Measurements from ENCODE around the gene CBLL1.

Gene CBLL1

GRCh38 chr7:107743567-107744344, at the start of gene CBLL1:
Gene CBLL1 (plus strand): TSS chr7:107744142. CDS start chr7:107744164, 22 bp downstream.
- DNase-seq (ENCODE audit: low read depth in 2 of 2), result peak; percentile 95 to 96

GRCh38 chr7:107694386-107694785, 49.6 kb upstream of the CBLL1 start:
- no peak for DNase-seq (ENCODE audit: low read depth in 2 of 2)

- no peak for DNase-seq (ENCODE audit: low read depth in 2 of 2)
Measured at GRCh38 chr7:107696330-107696946, 47.5 kb upstream of the CBLL1 start.

GRCh38 chr7:107697321-107698049, 46.5 kb upstream of the CBLL1 start:
- no peak for DNase-seq (ENCODE audit: low read depth in 2 of 2)

- no peak for DNase-seq (ENCODE audit: low read depth in 2 of 2)
Measured at GRCh38 chr7:107700570-107700969, 43.4 kb upstream of the CBLL1 start.

GRCh38 chr7:107701191-107701590, 42.8 kb upstream of the CBLL1 start:
- no peak for DNase-seq (ENCODE audit: low read depth in 2 of 2)

GRCh38 chr7:107703219-107703618, 40.7 kb upstream of the CBLL1 start:
- DNase-seq (ENCODE audit: low read depth in 2 of 2), result no peak

GRCh38 chr7:107703872-107704271, 40.1 kb upstream of the CBLL1 start:
- no peak for DNase-seq (ENCODE audit: low read depth in 2 of 2)

- no peak for DNase-seq (ENCODE audit: low read depth in 2 of 2)
Measured at GRCh38 chr7:107708956-107709355, 35.0 kb upstream of the CBLL1 start.

- DNase-seq (ENCODE audit: low read depth in 2 of 2), result no peak
Measured at GRCh38 chr7:107711301-107711700, 32.6 kb upstream of the CBLL1 start.

GRCh38 chr7:107712025-107712424, 31.9 kb upstream of the CBLL1 start:
- no peak for DNase-seq (ENCODE audit: low read depth in 2 of 2)

GRCh38 chr7:107712896-107713295, 31.0 kb upstream of the CBLL1 start:
- DNase-seq (ENCODE audit: low read depth in 2 of 2), result no peak

- no peak for DNase-seq (ENCODE audit: low read depth in 2 of 2)
Measured at GRCh38 chr7:107715531-107715930, 28.4 kb upstream of the CBLL1 start.

GRCh38 chr7:107718456-107719193, 25.3 kb upstream of the CBLL1 start:
- DNase-seq (ENCODE audit: low read depth in 2 of 2), result no peak

- DNase-seq (ENCODE audit: low read depth in 2 of 2), result no peak
Measured at GRCh38 chr7:107721286-107721685, 22.7 kb upstream of the CBLL1 start.

GRCh38 chr7:107723255-107723654, 20.7 kb upstream of the CBLL1 start:
- DNase-seq (ENCODE audit: low read depth in 2 of 2), result no peak

- DNase-seq (ENCODE audit: low read depth in 2 of 2), result peak; percentile 33 to 40
Measured at GRCh38 chr7:107725138-107725740, 18.7 kb upstream of the CBLL1 start.

- DNase-seq (ENCODE audit: low read depth in 2 of 2), result no peak
Measured at GRCh38 chr7:107726356-107727130, 17.4 kb upstream of the CBLL1 start.

GRCh38 chr7:107728276-107728675, 15.7 kb upstream of the CBLL1 start:
- no peak for DNase-seq (ENCODE audit: low read depth in 2 of 2)

- peak in 1 of 2 donors; percentile 21 for DNase-seq (ENCODE audit: low read depth in 2 of 2)
Measured at GRCh38 chr7:107742678-107743566, 1.0 kb upstream of the CBLL1 start.
